Liver (tissue), 3 donors: ENCODE measurements around the gene CD79A.
"Not testable (repeated sequence)": the region's sequence is repeated elsewhere in the genome, so short reads cannot be mapped to it uniquely, and the experiment has no call there.

Experiments used
- CTCF ChIP-seq: fragments of 150-350 bp; IDR thresholded peaks from 2 replicates; pipeline ENCODE4 v1.5.1; 2017; ENCODE audit warnings: improper control_type of control experiment, low read depth, low read length; ENCODE audit not compliant: missing input control
- EGR1 ChIP-seq, 2 donors: IDR thresholded peaks; 2 replicates each; pipeline ENCODE4 v1.6.1; 2016 to 2018; ENCODE audit warnings: antibody characterized with exemption in 2 of 2, low read depth in 2 of 2
- GABPA ChIP-seq, 2 donors: IDR thresholded peaks in 1 of 2; conservative IDR thresholded peaks in 1 of 2; 2 replicates each; pipeline ENCODE4 v1.6.1; 2016; ENCODE audit warnings: antibody characterized with exemption in 2 of 2, mild to moderate bottlenecking in 1 of 2, moderate library complexity in 1 of 2
- NR2F2 ChIP-seq: IDR thresholded peaks from 2 replicates; pipeline ENCODE4 v1.6.1; 2016; ENCODE audit warnings: antibody characterized with exemption
- RAD21 ChIP-seq, 2 donors: IDR thresholded peaks; 2 replicates each; pipeline ENCODE4 v1.6.1; 2016; ENCODE audit warnings: antibody characterized with exemption in 2 of 2, mild to moderate bottlenecking in 2 of 2
- REST ChIP-seq: IDR thresholded peaks from 2 replicates; pipeline ENCODE4 v1.6.1; 2016; ENCODE audit warnings: antibody characterized with exemption, mild to moderate bottlenecking
- TAF1 ChIP-seq: conservative IDR thresholded peaks from 2 replicates; pipeline ENCODE4 v1.6.1; 2016; ENCODE audit warnings: antibody characterized with exemption, mild to moderate bottlenecking
- donor health status: healthy.
- donor health status: healthy.

- not testable (repeated sequence) for TF ChIP-seq CTCF; RAD21 (IDR thresholded peaks at IDR 0.05); TAF1; REST; NR2F2; GABPA (IDR thresholded peaks at IDR 0.05 in 1 of 2, conservative IDR thresholded peaks at IDR 0.05 in 1 of 2); EGR1 (IDR thresholded peaks at IDR 0.05; ENCODE audit: low read depth in 2 of 2)
Observed at GRCh38 chr19:41914424-41914834, 37.4 kb downstream of the CD79A start.
